Osteocyte (in vitro differentiated cells): Measurements from ENCODE around the gene TSHZ2. TPM values are rescaled to one million over a fixed set of nuclear protein-coding genes. Genes with fewer than 3 reads are reported as not detected.

Experiments used
- DNase-seq: peaks from one replicate; pipeline ENCODE4 v3.0.0; 2021; ENCODE audit warnings: mixed read lengths; ENCODE audit not compliant: unreplicated experiment; ENCODE audit errors: extremely low spot score
- H3K27ac Mint-ChIP-seq: one replicate; pipeline ENCODE4 v1.8.0; 2021; ENCODE audit warnings: mild to moderate bottlenecking, mixed read lengths; ENCODE audit not compliant: unreplicated experiment
- H3K27me3 Mint-ChIP-seq: one replicate; pipeline ENCODE4 v1.8.0; 2021; ENCODE audit warnings: mixed read lengths; ENCODE audit not compliant: unreplicated experiment
- H3K36me3 Mint-ChIP-seq: one replicate; pipeline ENCODE4 v1.8.0; 2021; ENCODE audit warnings: mixed read lengths; ENCODE audit not compliant: unreplicated experiment
- H3K4me1 Mint-ChIP-seq: one replicate; pipeline ENCODE4 v1.8.0; 2021; ENCODE audit warnings: mixed read lengths; ENCODE audit not compliant: unreplicated experiment
- H3K4me3 Mint-ChIP-seq: one replicate; pipeline ENCODE4 v1.8.0; 2021; ENCODE audit warnings: mild to moderate bottlenecking, moderate library complexity, mixed read lengths; ENCODE audit not compliant: unreplicated experiment
- H3K9me3 Mint-ChIP-seq: one replicate; pipeline ENCODE4 v1.8.0; 2021; ENCODE audit warnings: mixed read lengths; ENCODE audit not compliant: unreplicated experiment
- total RNA-seq: library from RNA; stranded (reverse); gene quantifications from 2 replicates; pipeline ENCODE4 v1.2.1, GENCODE V29; 2021
- TF ChIP-seq, protein P1 (sequence below): fragments of 200-600 bp; sonication (generic); IDR thresholded peaks from 2 replicates; pipeline ENCODE4 v1.5.0; 2021; ENCODE audit warnings: antibody characterized with exemption, mild to moderate bottlenecking, moderate library complexity

Gene TSHZ2
- total RNA-seq, 1 donor from 2014 or later = not detected

DNA sequence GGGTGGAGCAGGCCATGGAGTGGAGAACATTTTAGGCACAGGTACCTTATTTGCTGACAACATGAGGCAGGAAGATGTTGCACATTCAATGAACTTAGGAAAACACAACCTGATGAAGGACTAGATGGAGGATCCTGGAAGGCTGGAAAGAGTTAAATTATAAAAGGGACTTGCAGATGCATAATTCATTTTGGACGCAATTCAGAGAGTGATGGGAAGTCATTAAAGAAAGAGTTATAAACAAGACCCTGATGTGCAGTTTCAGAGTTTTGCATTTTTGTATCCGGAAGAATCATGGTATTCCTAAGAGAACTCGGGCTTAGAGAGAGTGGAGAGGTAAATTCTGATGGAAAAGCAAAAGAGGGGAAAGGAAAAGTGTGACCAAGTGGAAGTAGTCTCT, 104.5 kb downstream of the TSHZ2 start:
- peaks cover 5% of the 10 kb centered on the region for H3K4me1 Mint-ChIP-seq
- H3K9me3 Mint-ChIP-seq = no peaks in the 10 kb centered on the region
- no peak overlapping the region for H3K4me3 Mint-ChIP-seq
- H3K36me3 Mint-ChIP-seq = no peaks in the 10 kb centered on the region
- H3K27ac Mint-ChIP-seq = no peak overlapping the region
- TF ChIP-seq, protein P1, sequence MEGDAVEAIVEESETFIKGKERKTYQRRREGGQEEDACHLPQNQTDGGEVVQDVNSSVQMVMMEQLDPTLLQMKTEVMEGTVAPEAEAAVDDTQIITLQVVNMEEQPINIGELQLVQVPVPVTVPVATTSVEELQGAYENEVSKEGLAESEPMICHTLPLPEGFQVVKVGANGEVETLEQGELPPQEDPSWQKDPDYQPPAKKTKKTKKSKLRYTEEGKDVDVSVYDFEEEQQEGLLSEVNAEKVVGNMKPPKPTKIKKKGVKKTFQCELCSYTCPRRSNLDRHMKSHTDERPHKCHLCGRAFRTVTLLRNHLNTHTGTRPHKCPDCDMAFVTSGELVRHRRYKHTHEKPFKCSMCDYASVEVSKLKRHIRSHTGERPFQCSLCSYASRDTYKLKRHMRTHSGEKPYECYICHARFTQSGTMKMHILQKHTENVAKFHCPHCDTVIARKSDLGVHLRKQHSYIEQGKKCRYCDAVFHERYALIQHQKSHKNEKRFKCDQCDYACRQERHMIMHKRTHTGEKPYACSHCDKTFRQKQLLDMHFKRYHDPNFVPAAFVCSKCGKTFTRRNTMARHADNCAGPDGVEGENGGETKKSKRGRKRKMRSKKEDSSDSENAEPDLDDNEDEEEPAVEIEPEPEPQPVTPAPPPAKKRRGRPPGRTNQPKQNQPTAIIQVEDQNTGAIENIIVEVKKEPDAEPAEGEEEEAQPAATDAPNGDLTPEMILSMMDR = no peak
- H3K27me3 Mint-ChIP-seq = no peaks in the 10 kb centered on the region
- no peak for DNase-seq

DNA sequence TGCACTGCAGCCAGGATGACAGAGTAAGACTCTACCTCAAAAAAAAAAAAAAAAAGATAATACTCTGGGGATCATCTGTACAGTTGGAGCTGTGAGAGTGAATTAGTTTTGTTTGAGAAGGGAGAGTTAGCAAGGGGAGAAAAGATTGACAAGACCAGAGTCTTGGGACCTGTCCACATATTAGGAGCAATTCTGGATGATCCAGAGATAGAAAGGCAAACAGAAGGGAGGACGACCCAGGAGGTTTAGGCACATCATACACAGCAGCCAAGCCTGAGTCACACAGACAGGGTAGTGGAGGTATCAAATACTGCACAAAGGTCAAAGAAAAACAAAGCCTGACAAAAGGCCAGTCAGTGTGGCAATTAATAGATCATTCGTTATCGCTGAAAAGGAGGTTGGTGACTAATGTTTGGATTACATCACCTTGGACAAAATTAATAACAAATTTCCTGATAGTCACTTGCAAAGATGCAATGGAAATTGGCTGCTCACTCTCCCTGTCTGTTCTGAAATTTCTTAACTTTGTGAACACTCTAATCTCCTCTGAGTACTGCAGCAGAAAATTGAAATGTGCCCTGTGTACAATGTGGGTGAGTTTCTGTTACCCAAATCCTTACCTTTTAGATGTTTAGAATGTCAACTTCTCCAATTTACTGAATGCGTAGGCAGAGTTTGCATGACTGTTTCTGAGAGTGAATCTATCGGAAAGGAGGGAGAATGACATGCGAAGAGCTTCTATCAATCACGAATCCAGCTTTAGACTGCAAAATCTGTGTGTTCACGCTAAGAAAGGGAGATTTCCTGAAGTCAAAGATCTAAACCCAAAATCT, 105.4 kb downstream of the TSHZ2 start:
- peaks cover 9% of the 10 kb centered on the region for H3K4me1 Mint-ChIP-seq
- H3K36me3 Mint-ChIP-seq = no peaks in the 10 kb centered on the region
- no peak overlapping the region for H3K4me3 Mint-ChIP-seq
- H3K27me3 Mint-ChIP-seq = no peaks in the 10 kb centered on the region
- TF ChIP-seq, protein P1 = no peak
- no peak for DNase-seq
- H3K27ac Mint-ChIP-seq = no peak overlapping the region
- H3K9me3 Mint-ChIP-seq = no peaks in the 10 kb centered on the region

DNA sequence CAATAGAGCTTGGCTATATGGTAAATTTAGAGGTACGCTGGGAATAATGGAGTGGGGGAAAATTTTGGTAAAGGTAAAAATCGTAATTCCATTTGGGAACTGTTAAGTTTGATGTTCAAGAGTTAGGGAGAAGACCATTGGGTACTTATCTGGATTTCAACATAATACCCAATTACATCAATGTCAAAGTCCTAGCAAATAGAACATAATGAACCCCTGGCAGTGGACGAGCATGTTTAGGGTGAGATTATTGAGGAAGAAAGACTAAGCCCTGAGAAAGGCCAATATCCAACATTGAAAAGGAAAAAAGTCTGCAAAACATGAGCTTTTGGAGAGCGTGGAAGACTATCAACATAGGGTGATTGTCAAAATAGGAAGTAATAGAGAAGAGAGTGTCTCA, 106.6 kb downstream of the TSHZ2 start:
- Mint-ChIP-seq H3K27me3 (no peaks in the 10 kb centered on the region), H3K27ac (no peak overlapping the region), H3K9me3 (no peaks in the 10 kb centered on the region), H3K4me3 (no peak overlapping the region), H3K4me1 (peaks cover 9% of the 10 kb centered on the region), H3K36me3 (no peaks in the 10 kb centered on the region)
- DNase-seq = no peak
- TF ChIP-seq, protein P1 = no peak

DNA sequence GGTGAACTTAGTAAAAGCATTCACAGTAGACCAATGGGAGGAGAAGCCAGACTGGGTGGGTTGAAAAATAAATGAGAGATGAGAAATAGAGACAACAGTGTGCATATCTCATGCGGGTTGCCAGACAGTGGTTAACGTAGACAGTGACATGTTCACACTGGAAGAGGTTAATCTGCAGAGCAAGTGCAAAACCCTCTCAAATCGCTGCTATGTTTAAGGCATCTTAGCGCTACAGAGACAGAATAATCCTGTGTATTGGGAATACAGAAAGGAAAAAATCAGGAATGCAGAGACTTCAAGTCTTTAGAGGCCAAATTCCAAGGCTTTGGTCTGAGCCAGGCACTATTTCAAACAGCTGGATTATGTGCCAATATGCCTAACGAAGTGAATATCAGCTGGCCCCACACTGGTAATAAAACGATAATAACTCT, 107.1 kb downstream of the TSHZ2 start:
- Mint-ChIP-seq H3K36me3 (no peaks in the 10 kb centered on the region), H3K4me3 (no peak overlapping the region), H3K27me3 (no peaks in the 10 kb centered on the region), H3K4me1 (peaks cover 9% of the 10 kb centered on the region), H3K9me3 (no peaks in the 10 kb centered on the region), H3K27ac (no peak overlapping the region)
- DNase-seq = no peak
- TF ChIP-seq, protein P1 = no peak

DNA sequence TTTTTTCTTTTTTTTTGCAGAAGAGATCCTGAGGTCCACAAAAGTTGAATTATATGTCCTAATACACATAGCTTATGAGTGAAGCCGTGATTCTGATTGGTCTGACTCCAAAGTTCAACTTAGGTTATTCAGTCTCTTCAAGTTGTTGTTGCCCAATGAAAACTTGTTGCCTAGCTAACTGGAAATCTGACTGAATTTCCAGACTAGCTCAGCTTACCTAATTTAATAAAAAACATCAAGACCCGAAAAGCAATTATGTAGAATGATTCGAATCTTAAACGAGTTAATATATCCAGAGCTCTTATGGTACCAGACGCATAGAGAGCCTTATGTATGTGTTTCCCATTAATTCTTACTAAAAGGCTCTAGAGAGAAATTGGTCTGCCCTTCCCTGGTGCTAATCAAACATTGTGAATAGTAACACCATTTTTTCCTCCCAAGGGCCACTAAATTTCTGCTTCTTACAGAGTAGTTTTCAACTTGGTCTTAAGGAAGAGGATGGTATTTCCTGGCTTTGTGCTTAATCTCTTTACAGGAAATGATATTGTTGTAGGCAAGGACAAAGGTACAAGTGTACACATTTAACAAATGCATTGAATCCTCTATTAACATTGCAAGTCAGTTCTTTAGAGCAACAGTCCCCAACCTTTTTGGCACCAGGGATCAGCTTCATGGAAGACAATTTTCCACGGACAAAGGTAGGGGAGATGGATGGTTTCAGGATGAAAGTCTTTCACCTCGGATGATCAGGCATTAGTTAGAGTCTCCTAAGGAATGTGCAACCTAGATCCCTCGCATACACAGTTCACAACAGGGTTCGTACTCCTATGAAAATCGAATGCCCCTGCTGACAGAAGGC, 107.9 kb downstream of the TSHZ2 start:
- Mint-ChIP-seq H3K27me3 (no peaks in the 10 kb centered on the region), H3K9me3 (no peaks in the 10 kb centered on the region), H3K36me3 (no peaks in the 10 kb centered on the region), H3K4me3 (no peak overlapping the region), H3K27ac (no peak overlapping the region), H3K4me1 (peaks cover 9% of the 10 kb centered on the region)
- TF ChIP-seq, protein P1 = no peak
- DNase-seq = no peak
